Measurements from ENCODE around the gene CCDC80. TPM values are rescaled to one million over a fixed set of nuclear protein-coding genes. Genes with fewer than 3 reads are reported as not detected.

The CCDC80 gene
- total and polyA plus RNA-seq, 2 of the 4 experiments (the other 2 are of a cell fraction), result 387 to 418 TPM

DNA sequence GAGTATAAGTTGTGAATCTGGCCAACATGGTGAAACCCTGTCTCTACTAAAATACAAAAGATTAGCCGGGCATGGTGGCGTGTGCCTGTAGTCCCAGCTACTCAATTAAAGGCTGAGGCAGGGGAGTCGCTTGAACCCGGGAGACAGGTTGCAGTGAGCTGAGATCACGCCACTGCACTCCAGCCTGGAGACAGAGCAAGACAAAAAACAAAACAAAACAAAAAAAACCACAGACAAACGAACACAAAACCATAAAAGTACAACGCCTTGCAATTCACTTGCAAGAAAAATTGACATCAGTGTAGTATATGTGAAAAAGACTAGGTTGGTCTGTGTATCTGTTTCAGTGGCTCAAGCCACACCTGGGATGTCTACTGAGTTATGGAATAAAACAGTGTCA, 29.9 kb upstream of the CCDC80 start:
- H3K4me2 ChIP-seq (ENCODE audit: low read depth, low read length), result no peak overlapping the region
- no peaks in the 10 kb centered on the region for H3K9me3 ChIP-seq (ENCODE audit: control insufficient read depth, insufficient read depth, low read length)
- in situ Hi-C loops (cut with MboI; ENCODE audit: low sequenced_read_pairs) (no loop called here), intact Hi-C loops (cut with micrococcal nuclease) (no loop called here), dilution Hi-C loops (cut with HindIII; ENCODE audit: low sequenced_read_pairs, unreplicated experiment) (no loop called here)
- BruUV-seq (replicated peaks), result no TSS peak
- DNase-seq (no peak), ATAC-seq (ENCODE audit: low read depth) (no peak)
- H3K36me3 ChIP-seq (ENCODE audit: control insufficient read depth, insufficient read depth, low read length), result no peaks in the 10 kb centered on the region
- peak overlapping the region; percentile 38 to 92; a peak in 3 of 4 replicates for H4K8ac ChIP-seq (ENCODE audit: low read depth in 2 of 2, low read length in 2 of 2)
- H2BK5ac ChIP-seq (ENCODE audit: low read depth, low read length, poor library complexity, severe bottlenecking), result peak overlapping the region; percentile 98
- peak overlapping the region; percentile 93 for H4K91ac ChIP-seq (ENCODE audit: insufficient read depth, low read depth, low read length)
- H3K18ac ChIP-seq (ENCODE audit: low read depth, low read length), result peak overlapping the region; percentile 96
- H3K4me3 ChIP-seq (ENCODE audit: insufficient read depth, low read depth, low read length), result no peak overlapping the region
- H3K23ac ChIP-seq (ENCODE audit: low read depth, low read length), result 0 out of 2 replicates have a peak overlapping the region, but pooled peaks have one; percentile 51
- H3K56ac ChIP-seq (ENCODE audit: extremely low read depth, insufficient read depth, low read length), result peak overlapping the region; percentile 68; the same call in 1 of the 2 replicates
- H3K27me3 ChIP-seq (ENCODE audit: control insufficient read depth, insufficient read depth, low read length), result no peaks in the 10 kb centered on the region
- H3K9me1 ChIP-seq (ENCODE audit: insufficient read depth, low read length), result peaks cover 16% of the 10 kb centered on the region
- peaks cover 27% of the 10 kb centered on the region for H3K4me1 ChIP-seq (ENCODE audit: control insufficient read depth, insufficient read depth, low read length)
- POLR2A ChIA-PET (ENCODE audit: unreplicated experiment), result no interaction called here
- peak overlapping the region; percentile 37; the same call in 1 of the 2 replicates for H4K5ac ChIP-seq (ENCODE audit: low read depth, low read length)
- H3K14ac ChIP-seq (replicated peaks; ENCODE audit: low read depth, low read length), result peak overlapping the region; percentile 10; the same call in 1 of the 2 replicates
- peak overlapping the region; percentile 100 for H3K27ac ChIP-seq (ENCODE audit: insufficient read depth, low read length)
- peak overlapping the region; percentile 87; the same call in 1 of the 2 replicates for H3K4ac ChIP-seq (ENCODE audit: low read depth, low read length)
- peak overlapping the region; percentile 95 for H2BK20ac ChIP-seq (ENCODE audit: low read depth, low read length)
- H3K9ac ChIP-seq (ENCODE audit: low read depth, low read length), result no peak overlapping the region
- H2BK120ac ChIP-seq (ENCODE audit: low read depth, low read length), result peak overlapping the region; percentile 97
- H2AK5ac ChIP-seq (ENCODE audit: low read depth, low read length), result peak overlapping the region; percentile 87
- H3K79me1 ChIP-seq (ENCODE audit: low read depth in 1 of 2, low read length in 2 of 2), result no peaks in the 10 kb centered on the region; a peak in 1 of 4 replicates
- WGBS, 2 experiments (ENCODE audit: extremely low coverage in 2 of 2, insufficient read length in 1 of 2), result no CpG with 5 or more reads among the region's 7 CpGs
- CTCF ChIA-PET, result interaction anchor here (1.4 kb wide), 1 partner anchor 16 kb away, joined by 5 read pairs; no protein-coding TSS in a partner anchor
- TF ChIP-seq, protein P1, sequence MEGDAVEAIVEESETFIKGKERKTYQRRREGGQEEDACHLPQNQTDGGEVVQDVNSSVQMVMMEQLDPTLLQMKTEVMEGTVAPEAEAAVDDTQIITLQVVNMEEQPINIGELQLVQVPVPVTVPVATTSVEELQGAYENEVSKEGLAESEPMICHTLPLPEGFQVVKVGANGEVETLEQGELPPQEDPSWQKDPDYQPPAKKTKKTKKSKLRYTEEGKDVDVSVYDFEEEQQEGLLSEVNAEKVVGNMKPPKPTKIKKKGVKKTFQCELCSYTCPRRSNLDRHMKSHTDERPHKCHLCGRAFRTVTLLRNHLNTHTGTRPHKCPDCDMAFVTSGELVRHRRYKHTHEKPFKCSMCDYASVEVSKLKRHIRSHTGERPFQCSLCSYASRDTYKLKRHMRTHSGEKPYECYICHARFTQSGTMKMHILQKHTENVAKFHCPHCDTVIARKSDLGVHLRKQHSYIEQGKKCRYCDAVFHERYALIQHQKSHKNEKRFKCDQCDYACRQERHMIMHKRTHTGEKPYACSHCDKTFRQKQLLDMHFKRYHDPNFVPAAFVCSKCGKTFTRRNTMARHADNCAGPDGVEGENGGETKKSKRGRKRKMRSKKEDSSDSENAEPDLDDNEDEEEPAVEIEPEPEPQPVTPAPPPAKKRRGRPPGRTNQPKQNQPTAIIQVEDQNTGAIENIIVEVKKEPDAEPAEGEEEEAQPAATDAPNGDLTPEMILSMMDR (conservative IDR thresholded peaks at IDR 0.05; ENCODE audit: low read depth, low read length), result no peak
- no peak for TF ChIP-seq RCOR1 (IDR thresholded peaks at IDR 0.05; ENCODE audit: insufficient replicate concordance, low read length)
- TF ChIP-seq CHD1 (IDR thresholded peaks at IDR 0.05; ENCODE audit: low read depth, low read length), result no peak
- TF ChIP-seq MAZ (IDR thresholded peaks at IDR 0.05; ENCODE audit: borderline replicate concordance, low read depth, low read length), result no peak
- TF ChIP-seq ELK1 (IDR thresholded peaks at IDR 0.05; ENCODE audit: borderline replicate concordance, low read depth, low read length), result no peak
- no peak for TF ChIP-seq MXI1 (IDR thresholded peaks at IDR 0.05; ENCODE audit: borderline replicate concordance, low read depth, low read length)
- no peak for TF ChIP-seq SMC3 (IDR thresholded peaks at IDR 0.05; ENCODE audit: low read depth, low read length)
- no peak for TF ChIP-seq RAD21 (IDR thresholded peaks at IDR 0.05; ENCODE audit: low read length)
- TF ChIP-seq CEBPB (IDR thresholded peaks at IDR 0.05; ENCODE audit: low read depth, low read length), result no peak
- TF ChIP-seq FOS (IDR thresholded peaks at IDR 0.05; ENCODE audit: low read depth, low read length), result no peak
- TF ChIP-seq MAFK (IDR thresholded peaks at IDR 0.05; ENCODE audit: low read depth, low read length), result no peak
- no peak for TF ChIP-seq BHLHE40 (IDR thresholded peaks at IDR 0.05; ENCODE audit: low read depth, low read length)
- no peak for TF ChIP-seq NFE2L2 (IDR thresholded peaks at IDR 0.05; ENCODE audit: low read depth, low read length)
- no peak for TF ChIP-seq POLR2A (IDR thresholded peaks at IDR 0.05; ENCODE audit: low read depth, low read length)
- H4K20me1 ChIP-seq (ENCODE audit: insufficient read depth, low read length), result no peaks in the 10 kb centered on the region
- H2AFZ ChIP-seq (replicated peaks; ENCODE audit: low read length, poor library complexity), result no peak overlapping the region
- no peak overlapping the region for H2AK9ac ChIP-seq (replicated peaks; ENCODE audit: low read depth, low read length, poor library complexity)
- peak overlapping the region; percentile 97; the same call in 2 of the 3 replicates for H2BK15ac ChIP-seq (ENCODE audit: low read depth, low read length)

Data from IMR-90 (cell line).